Measurements from ENCODE around the gene TBC1D22B. TPM values are rescaled to one million over a fixed set of nuclear protein-coding genes. Genes with fewer than 3 reads are reported as not detected.
"Not testable (repeated sequence)": the region's sequence is repeated elsewhere in the genome, so short reads cannot be mapped to it uniquely, and the experiment has no call there.

Gene TBC1D22B
- total RNA-seq, 1 donor, result 4.8 TPM

DNA sequence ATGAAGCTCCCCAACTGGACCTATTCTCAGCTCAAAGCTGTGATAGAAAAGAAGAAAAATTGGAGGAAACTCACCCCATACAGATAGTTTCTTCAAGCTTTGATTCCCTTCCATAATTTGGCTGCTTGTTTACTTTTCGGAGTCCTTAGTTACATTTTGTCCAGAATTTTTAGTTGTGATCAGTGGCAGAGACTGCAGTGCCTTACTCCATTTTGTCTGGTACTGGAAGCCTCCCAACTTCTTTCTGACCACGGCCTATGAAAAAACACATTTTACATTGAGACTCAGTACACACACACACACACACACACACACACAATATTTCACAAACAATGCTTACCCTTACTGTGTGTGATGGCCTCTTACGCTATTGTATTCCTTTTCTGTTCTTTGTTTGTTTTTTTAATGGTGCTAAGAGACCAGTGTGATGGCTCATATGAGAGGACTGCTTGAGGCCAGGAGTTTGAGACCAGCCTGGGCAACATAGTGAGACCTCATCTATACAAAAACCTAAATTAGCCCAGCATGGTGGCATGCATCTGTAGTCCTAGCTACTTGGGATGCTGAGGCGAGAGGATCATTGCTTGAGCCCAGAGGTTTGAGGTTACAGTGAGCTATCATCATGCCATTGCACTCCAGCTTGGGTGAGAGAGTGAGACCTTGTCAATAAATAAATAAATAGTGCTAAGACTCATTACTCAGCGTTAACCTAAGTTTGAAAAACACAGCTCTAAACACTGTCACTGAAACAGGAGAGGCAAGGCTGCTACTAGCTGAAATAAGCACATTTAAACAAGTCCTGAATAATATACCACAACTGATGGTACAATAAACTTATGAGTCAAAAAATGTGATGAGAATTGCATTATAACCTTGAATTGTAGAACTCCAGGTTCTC is 82.4 kb downstream of the TBC1D22B start:
- TF ChIP-seq, protein P1, sequence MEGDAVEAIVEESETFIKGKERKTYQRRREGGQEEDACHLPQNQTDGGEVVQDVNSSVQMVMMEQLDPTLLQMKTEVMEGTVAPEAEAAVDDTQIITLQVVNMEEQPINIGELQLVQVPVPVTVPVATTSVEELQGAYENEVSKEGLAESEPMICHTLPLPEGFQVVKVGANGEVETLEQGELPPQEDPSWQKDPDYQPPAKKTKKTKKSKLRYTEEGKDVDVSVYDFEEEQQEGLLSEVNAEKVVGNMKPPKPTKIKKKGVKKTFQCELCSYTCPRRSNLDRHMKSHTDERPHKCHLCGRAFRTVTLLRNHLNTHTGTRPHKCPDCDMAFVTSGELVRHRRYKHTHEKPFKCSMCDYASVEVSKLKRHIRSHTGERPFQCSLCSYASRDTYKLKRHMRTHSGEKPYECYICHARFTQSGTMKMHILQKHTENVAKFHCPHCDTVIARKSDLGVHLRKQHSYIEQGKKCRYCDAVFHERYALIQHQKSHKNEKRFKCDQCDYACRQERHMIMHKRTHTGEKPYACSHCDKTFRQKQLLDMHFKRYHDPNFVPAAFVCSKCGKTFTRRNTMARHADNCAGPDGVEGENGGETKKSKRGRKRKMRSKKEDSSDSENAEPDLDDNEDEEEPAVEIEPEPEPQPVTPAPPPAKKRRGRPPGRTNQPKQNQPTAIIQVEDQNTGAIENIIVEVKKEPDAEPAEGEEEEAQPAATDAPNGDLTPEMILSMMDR (IDR thresholded peaks at IDR 0.05; ENCODE audit: insufficient read depth, low read length), result no peak
- no peak for DNase-seq (ENCODE audit: low read depth)
- H3K4me3 ChIP-seq (ENCODE audit: low read depth, low read length), result no peak overlapping the region

DNA sequence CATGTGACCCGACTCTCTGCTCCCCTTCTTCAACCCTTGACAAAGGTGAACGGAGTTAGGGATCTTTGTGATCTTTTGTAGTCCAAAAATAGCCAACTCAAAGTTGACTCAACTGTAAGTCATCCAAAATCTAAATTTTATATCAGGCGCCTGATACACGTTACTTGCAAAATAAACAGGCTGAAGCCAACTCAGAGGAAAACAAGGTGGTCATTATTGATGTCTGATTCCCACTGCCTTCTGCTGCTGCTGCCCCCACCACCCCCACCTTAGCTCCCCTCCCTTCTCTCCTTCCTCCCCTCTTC is 83.0 kb downstream of the TBC1D22B start:
- H3K4me3 ChIP-seq (ENCODE audit: low read depth, low read length), result no peak overlapping the region
- TF ChIP-seq, protein P1 (IDR thresholded peaks at IDR 0.05; ENCODE audit: insufficient read depth, low read length), result no peak
- no peak for DNase-seq (ENCODE audit: low read depth)

- no peak for DNase-seq (ENCODE audit: low read depth)
- TF ChIP-seq, protein P1 (IDR thresholded peaks at IDR 0.05; ENCODE audit: insufficient read depth, low read length), result no peak
- H3K4me3 ChIP-seq (ENCODE audit: low read depth, low read length), result no peak overlapping the region
Measured at GRCh38 chr6:37343248-37343647, 85.7 kb downstream of the TBC1D22B start.

DNA sequence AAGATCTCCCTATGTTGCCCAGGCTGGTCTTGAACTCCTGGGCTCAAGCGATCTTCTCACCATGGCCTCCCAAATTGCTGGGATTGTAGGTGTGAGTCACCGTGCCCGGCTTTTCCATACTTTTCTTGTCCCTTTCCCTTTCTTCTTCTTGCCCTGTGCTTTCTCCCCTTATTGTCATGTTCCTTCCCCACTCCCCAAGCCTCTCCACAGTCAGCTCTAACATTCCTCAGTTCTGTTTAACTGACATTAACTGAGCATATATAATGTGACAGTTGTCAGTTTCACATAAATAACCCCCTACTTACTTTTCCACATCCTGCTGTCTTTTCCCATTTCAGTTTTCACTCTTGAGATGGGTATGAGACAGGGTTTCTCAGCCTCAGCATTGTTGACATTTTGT is 86.7 kb downstream of the TBC1D22B start:
- H3K4me3 ChIP-seq (ENCODE audit: low read depth, low read length), result no peak overlapping the region
- TF ChIP-seq, protein P1 (IDR thresholded peaks at IDR 0.05; ENCODE audit: insufficient read depth, low read length), result no peak
- DNase-seq (ENCODE audit: low read depth), result no peak

GRCh38 chr6:37345804-37346203 is 88.2 kb downstream of the TBC1D22B start:
- not testable (repeated sequence) for DNase-seq (ENCODE audit: low read depth); H3K4me3 ChIP-seq (ENCODE audit: low read depth, low read length)

DNA sequence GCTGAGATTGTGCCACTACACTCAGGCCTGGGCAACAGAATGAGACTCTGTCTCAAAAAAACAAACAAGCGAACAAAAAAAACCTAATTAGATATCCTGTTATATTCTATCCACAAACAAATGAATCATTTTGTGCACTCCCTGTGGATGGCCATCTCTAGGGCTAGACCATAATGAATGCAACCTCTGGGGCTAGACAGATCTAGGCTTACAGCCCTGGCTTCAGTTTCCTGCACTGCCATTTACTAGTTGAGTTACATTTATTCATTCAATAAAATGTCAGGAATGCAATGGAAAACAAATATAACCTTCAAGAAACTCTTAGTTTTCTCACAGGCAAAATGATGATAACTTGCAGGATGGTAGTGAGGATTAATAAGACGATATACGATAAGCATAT is 89.6 kb downstream of the TBC1D22B start:
- DNase-seq (ENCODE audit: low read depth), result no peak
- no peak overlapping the region for H3K4me3 ChIP-seq (ENCODE audit: low read depth, low read length)
- TF ChIP-seq, protein P1 (IDR thresholded peaks at IDR 0.05; ENCODE audit: insufficient read depth, low read length), result no peak

- H3K4me3 ChIP-seq (ENCODE audit: low read depth, low read length), result no peak overlapping the region
- no peak for DNase-seq (ENCODE audit: low read depth)
- TF ChIP-seq, protein P1 (IDR thresholded peaks at IDR 0.05; ENCODE audit: insufficient read depth, low read length), result no peak
Measured at GRCh38 chr6:37347670-37348111, 90.1 kb downstream of the TBC1D22B start.

All from fibroblast of the aortic adventitia (primary cell).